Measurements from ENCODE around the gene THOC7.

GRCh38 chr3:63809607-63810006 lies 54.0 kb downstream of the THOC7 start:
- no peak for TF ChIP-seq CTCF (conservative IDR thresholded peaks at IDR 0.05; ENCODE audit: low read depth, low read length)
- no peak for TF ChIP-seq NFE2L2 (IDR thresholded peaks at IDR 0.05; ENCODE audit: low read depth, low read length)
- no peak for TF ChIP-seq MAFK (IDR thresholded peaks at IDR 0.05; ENCODE audit: low read depth, low read length)
- no peak for TF ChIP-seq POLR2A (IDR thresholded peaks at IDR 0.05; ENCODE audit: low read depth, low read length)
- no peak for TF ChIP-seq FOS (IDR thresholded peaks at IDR 0.05; ENCODE audit: low read depth, low read length)
- TF ChIP-seq RCOR1 (IDR thresholded peaks at IDR 0.05; ENCODE audit: insufficient replicate concordance, low read length) = no peak
- no peak for TF ChIP-seq MXI1 (IDR thresholded peaks at IDR 0.05; ENCODE audit: borderline replicate concordance, low read depth, low read length)
- TF ChIP-seq ELK1 (IDR thresholded peaks at IDR 0.05; ENCODE audit: borderline replicate concordance, low read depth, low read length) = no peak
- TF ChIP-seq RAD21 (IDR thresholded peaks at IDR 0.05; ENCODE audit: low read length) = no peak
- no peak for TF ChIP-seq BHLHE40 (IDR thresholded peaks at IDR 0.05; ENCODE audit: low read depth, low read length)
- no peak for TF ChIP-seq USF2 (IDR thresholded peaks at IDR 0.05; ENCODE audit: low read depth, low read length)
